SIG-M5 treated with dmso at 0.1 percent for 504 hours (cell line): ENCODE measurements around the gene BTBD9.
"Not testable (repeated sequence)": the region's sequence is repeated elsewhere in the genome, so short reads cannot be mapped to it uniquely, and the experiment has no call there.

Experiments used
- DNase-seq: peaks from one replicate; lab custom pipeline; 2025; ENCODE audit not compliant: unreplicated experiment; lab: John Stamatoyannopoulos, UW

Gene BTBD9

GRCh38 chr6:38649744-38650143 lies 10.0 kb upstream of the BTBD9 start:
- DNase-seq = no peak

- no peak for DNase-seq
Measured at GRCh38 chr6:38648629-38649028, 8.9 kb upstream of the BTBD9 start.

GRCh38 chr6:38646166-38646878 lies 6.6 kb upstream of the BTBD9 start:
- DNase-seq = no peak

- DNase-seq = no peak
Measured at GRCh38 chr6:38644951-38645350, 5.2 kb upstream of the BTBD9 start.

- peak; percentile 55 for DNase-seq
Measured at GRCh38 chr6:38640216-38640909, 634 bp upstream of the BTBD9 start.

- DNase-seq = peak; percentile 45
Measured at GRCh38 chr6:38638941-38639497, 710 bp downstream of the BTBD9 start.

GRCh38 chr6:38637756-38638155 lies 2.0 kb downstream of the BTBD9 start:
- no peak for DNase-seq

GRCh38 chr6:38636027-38636426 lies 3.7 kb downstream of the BTBD9 start:
- DNase-seq = no peak

GRCh38 chr6:38634518-38634917 lies 5.2 kb downstream of the BTBD9 start:
- no peak for DNase-seq

- DNase-seq = no peak
Measured at GRCh38 chr6:38632490-38632889, 7.2 kb downstream of the BTBD9 start.

- no peak for DNase-seq
Measured at GRCh38 chr6:38631186-38631783, 8.4 kb downstream of the BTBD9 start.

GRCh38 chr6:38625217-38625616 lies 14.5 kb downstream of the BTBD9 start:
- DNase-seq = no peak

GRCh38 chr6:38619342-38619741 lies 20.4 kb downstream of the BTBD9 start:
- DNase-seq = not testable (repeated sequence)

- not testable (repeated sequence) for DNase-seq
Measured at GRCh38 chr6:38618301-38618700, 21.4 kb downstream of the BTBD9 start.

- DNase-seq = no peak
Measured at GRCh38 chr6:38617856-38618255, 21.9 kb downstream of the BTBD9 start.

- no peak for DNase-seq
Measured at GRCh38 chr6:38612143-38612965, 27.4 kb downstream of the BTBD9 start.

GRCh38 chr6:38610050-38610625 lies 29.6 kb downstream of the BTBD9 start:
- DNase-seq = no peak

GRCh38 chr6:38604700-38605099 lies 35.0 kb downstream of the BTBD9 start:
- DNase-seq = no peak

- no peak for DNase-seq
Measured at GRCh38 chr6:38603966-38604365, 35.8 kb downstream of the BTBD9 start.

GRCh38 chr6:38603496-38603895 lies 36.2 kb downstream of the BTBD9 start:
- no peak for DNase-seq
